ENCODE results near the gene LNX1. TPM values are rescaled to one million over a fixed set of nuclear protein-coding genes. Genes with fewer than 3 reads are reported as not detected.

LNX1 gene
- total and polyA plus RNA-seq, 2 of the 8 experiments (the other 6 are each of a cell fraction or from before 2014, with no cell fraction given): 2.7 to 3.8 TPM

GRCh38 chr4:53556651-53557050 is 34.6 kb downstream of the LNX1 start:
- CTCF ChIA-PET (ENCODE audit: partially characterized antibody): no interaction called here
- Histone ChIP-seq H4K5ac (ENCODE audit: insufficient read length, low read depth, low read length) (no peak overlapping the region), H4K8ac (ENCODE audit: extremely low read depth, insufficient read depth, low read length) (no peak overlapping the region), H2BK12ac (ENCODE audit: low read depth, low read length) (no peak overlapping the region), H3K56ac (replicated peaks; ENCODE audit: insufficient read length, low read depth, low read length) (no peak overlapping the region), H2BK5ac (ENCODE audit: low read depth, low read length) (no peak overlapping the region), H3K4me3 (ENCODE audit: extremely low read depth in 1 of 4, insufficient read depth in 2 of 4, low read depth in 3 of 4, low read length in 4 of 4) (no peak overlapping the region), H3K27ac (ENCODE audit: low read depth, low read length) (no peak overlapping the region), H2BK15ac (ENCODE audit: low read length) (no peak overlapping the region), H3K79me2 (ENCODE audit: control insufficient read depth in 1 of 2, insufficient read depth in 2 of 2, low read length in 2 of 2) (no peaks in the 10 kb centered on the region), H3K27me3 (replicated peaks in 1 of 4; ENCODE audit: control insufficient read depth in 3 of 4, extremely low read depth in 1 of 4, insufficient read depth in 3 of 4, low read length in 3 of 4) (no peaks in the 10 kb centered on the region), H4K20me1 (replicated peaks in 1 of 2; ENCODE audit: control insufficient read depth in 1 of 2, insufficient read depth in 2 of 2, low read length in 2 of 2) (no peaks in the 10 kb centered on the region), H3K79me1 (ENCODE audit: low read depth, low read length) (no peaks in the 10 kb centered on the region), H2AFZ (ENCODE audit: low read length) (no peak overlapping the region), H3K18ac (ENCODE audit: extremely low read depth, low read length) (no peak overlapping the region), H2AK5ac (ENCODE audit: low read depth, low read length) (no peak overlapping the region), H3K4me1 (replicated peaks in 1 of 4; ENCODE audit: control insufficient read depth in 3 of 4, insufficient read depth in 4 of 4, low read length in 3 of 4) (no peaks in the 10 kb centered on the region; a peak in 1 of 7 replicates), H3K9me3 (ENCODE audit: insufficient read depth in 2 of 2, low read depth in 1 of 2, low read length in 1 of 2) (no peaks in the 10 kb centered on the region), H3K23me2 (ENCODE audit: low read depth, low read length) (no peaks in the 10 kb centered on the region), H4K91ac (replicated peaks; ENCODE audit: insufficient read length, low read length) (no peak overlapping the region), H3K14ac (ENCODE audit: insufficient read length) (no peak overlapping the region), H3K36me3 (ENCODE audit: control insufficient read depth in 2 of 4, insufficient read depth in 4 of 4, low read length in 3 of 4) (no peaks in the 10 kb centered on the region), H2BK120ac (replicated peaks; ENCODE audit: low read depth, low read length) (no peak overlapping the region), H3K4me2 (ENCODE audit: insufficient read depth in 1 of 2, low read depth in 2 of 2, low read length in 2 of 2) (no peak overlapping the region), H3K23ac (ENCODE audit: insufficient read length) (no peak overlapping the region), H2BK20ac (ENCODE audit: low read length) (no peak overlapping the region), H3K9ac (replicated peaks in 1 of 4; ENCODE audit: extremely low read depth in 1 of 4, low read depth in 3 of 4, low read length in 3 of 4) (no peak overlapping the region), H3K4ac (replicated peaks; ENCODE audit: insufficient read length, low read depth, low read length) (no peak overlapping the region)
- TF ChIP-seq ATF3 (IDR thresholded peaks at IDR 0.05; ENCODE audit: insufficient read depth, low read depth, low read length) (no peak), JUN (IDR thresholded peaks at IDR 0.05; ENCODE audit: low read depth, low read length) (no peak), SIX5 (IDR thresholded peaks at IDR 0.05; ENCODE audit: low read depth, low read length) (no peak), NRF1 (IDR thresholded peaks at IDR 0.05; ENCODE audit: low read depth, low read length) (no peak), TAF1 (IDR thresholded peaks at IDR 0.05; ENCODE audit: low read depth, low read length) (no peak)
- WGBS, 2 experiments (ENCODE audit: extremely low coverage in 1 of 2, insufficient coverage in 1 of 2, insufficient read length in 1 of 2, insufficient replicate concordance in 2 of 2, low coverage in 1 of 2, low lambda C conversion rate in 2 of 2, missing lambda C conversion rate in 1 of 2): 88% methylated on average over 2 of the region's 2 CpGs; no CpG with 5 or more reads in 1 of the 2 experiments
- no peak for DNase-seq (ENCODE audit: low read depth in 1 of 2, low spot score in 2 of 2)
- POLR2A ChIA-PET (ENCODE audit: partially characterized antibody): no interaction called here
- FAIRE-seq: no peak

All from H1 (cell line).